Kidney capillary endothelial cell (primary cell): ENCODE results near the gene CDH22.

Experiments used
- DNase-seq: peaks from one replicate; pipeline ENCODE4 v3.0.0-alpha.2; 2018; ENCODE audit warnings: low spot score

CDH22 gene

DNA sequence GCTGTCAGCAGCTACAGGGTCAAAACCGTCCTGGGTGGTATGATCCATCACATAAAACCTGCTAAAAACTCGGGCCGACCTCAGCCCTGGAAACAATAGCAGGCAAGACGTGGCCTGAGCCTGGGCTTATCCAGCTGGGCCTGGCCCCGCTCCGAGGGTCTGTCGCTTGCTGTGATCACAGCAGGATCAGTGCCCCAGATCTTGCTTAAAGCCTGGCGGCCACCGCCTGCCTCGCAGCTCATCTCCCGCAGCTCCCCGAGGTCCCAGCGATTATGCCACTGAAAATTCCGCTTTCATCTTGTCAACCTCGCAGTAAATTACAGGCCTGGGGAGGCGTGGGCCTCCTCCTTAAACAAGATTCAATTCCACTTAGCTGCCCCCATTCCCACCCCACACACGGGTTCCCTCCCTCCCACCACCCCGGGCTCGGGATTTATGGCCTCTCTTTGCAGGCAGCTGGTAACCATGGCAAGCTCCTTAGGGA, 40.1 kb downstream of the CDH22 start:
- no peak for DNase-seq

DNA sequence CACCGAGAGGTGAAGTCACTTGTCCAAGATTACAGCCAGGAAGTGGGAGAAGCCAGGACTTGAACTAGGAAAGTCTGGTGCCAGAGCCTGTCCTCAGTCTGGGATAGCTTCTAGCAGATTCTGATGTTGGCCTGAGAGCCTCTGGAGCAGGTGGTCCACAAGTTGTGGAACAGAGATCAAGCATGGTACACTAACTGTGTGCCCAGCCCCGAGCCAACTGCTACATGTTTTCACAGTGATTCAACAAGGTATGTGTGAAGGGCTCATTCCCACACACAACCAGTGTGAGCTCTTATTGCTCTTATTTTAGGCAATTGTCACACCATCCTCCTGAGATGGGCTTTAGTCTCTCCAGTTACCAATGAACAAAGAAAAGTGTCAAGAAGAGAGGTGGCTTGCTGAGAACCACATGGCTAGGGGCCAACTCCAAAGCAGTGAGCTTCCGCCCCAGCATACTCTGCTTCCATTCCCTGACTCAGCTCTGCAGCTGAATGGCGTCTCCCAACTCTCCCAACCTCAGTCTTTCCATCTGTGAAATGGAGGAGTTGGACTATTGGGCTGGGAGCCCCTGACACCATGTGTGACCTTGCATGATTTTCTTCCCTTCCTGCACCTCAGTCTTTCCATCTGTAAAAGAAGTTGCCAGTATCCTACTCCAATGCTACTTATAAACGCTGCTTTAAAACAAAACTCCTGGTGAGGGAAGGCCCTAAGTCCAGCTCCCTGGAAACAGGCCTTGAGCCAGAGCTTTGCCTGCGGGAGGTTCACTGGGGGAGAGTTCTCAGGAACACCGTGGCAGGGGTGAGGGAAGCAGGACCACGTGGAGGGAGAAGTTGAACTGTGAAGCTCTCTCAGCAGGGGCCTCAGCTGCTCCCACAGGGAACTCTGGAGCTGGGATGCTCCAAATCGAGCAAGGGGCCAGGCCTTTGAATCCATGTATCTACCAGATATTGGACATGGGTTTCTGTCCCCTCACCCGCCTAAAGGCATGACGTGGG, 40.9 kb downstream of the CDH22 start:
- DNase-seq: no peak

DNA sequence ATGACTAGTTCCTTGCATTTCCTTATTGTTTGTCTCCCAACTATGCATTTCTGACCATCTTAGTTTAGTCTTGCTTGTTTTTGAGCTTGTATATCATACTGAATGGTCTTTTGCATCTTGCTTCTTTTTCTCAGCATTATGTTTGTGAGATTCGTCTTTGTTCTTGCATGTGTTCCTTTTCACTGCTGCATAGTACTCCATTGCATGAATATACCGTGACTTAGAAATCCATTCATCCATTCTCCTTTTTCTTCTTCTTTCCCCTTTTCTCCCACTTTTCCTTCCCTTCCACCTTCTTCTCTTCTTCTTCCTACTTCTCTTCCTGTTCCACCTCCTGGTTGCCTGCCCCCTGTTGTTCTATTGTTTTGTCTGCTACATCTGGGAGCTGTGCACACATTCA, 42.8 kb downstream of the CDH22 start:
- no peak for DNase-seq

GRCh38 chr20:46264391-46265266, 43.7 kb downstream of the CDH22 start:
- DNase-seq: no peak

DNA sequence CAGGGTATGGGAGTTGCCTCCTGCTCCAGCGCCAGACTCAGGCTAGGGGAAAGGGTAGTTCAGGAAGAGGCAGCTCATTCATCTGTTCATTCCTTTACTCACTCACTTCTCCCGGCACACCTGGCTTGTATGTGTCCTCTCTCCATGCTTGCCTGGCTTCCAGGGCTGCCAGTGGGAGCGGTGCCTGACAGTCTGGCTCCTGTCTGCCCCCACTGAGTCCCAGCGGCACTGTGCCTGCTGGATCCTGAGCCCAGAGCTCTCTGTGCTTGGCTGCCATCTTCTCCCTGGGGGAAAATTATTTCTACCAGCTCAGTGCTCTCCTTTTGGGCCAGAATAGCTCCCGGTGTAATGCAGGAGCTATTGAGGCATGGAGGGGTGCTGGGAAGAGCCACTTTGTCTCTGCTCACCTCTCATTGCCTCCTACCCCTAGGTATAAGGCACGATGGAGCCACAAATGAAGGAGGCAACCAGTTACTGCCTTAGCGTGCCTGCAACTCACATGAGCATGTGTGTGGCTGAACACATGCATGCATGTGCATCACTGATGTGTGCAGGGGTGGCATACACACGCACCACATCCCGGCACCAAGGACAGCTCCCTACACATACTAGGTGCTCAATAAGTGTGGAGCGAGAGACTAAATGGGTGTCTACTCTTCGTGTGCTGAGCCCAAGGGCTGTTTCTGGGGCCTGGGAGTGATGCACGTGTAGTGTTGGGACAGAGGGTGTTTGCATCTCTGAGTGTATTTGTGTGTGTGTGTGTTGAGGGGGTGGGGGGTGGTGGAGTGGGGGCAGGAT, 46.6 kb downstream of the CDH22 start:
- DNase-seq: no peak

DNA sequence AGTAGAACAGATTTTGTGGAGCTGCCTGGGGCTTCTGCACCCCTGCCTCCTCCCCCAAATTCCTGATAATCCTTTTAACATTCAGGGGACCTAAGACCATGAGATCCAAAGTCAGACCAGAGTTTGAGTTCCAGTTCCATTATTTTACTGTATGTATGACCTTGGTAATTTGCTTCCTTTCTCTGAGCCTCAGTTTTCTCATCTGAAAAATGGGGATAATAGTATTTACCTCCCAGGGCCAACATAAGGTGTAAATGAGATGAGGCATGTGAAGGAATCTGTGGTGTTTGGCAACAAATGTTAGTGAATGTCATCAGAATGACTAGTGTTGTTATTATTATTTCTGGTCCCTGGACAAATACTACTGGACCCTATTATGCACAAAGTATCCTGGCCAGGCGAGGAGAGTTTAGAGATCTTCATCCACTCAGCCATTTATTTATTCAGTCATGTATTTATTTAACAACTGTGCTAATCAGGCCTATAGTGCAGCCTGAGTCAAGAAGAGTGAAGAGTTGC, 47.3 kb downstream of the CDH22 start:
- no peak for DNase-seq

DNA sequence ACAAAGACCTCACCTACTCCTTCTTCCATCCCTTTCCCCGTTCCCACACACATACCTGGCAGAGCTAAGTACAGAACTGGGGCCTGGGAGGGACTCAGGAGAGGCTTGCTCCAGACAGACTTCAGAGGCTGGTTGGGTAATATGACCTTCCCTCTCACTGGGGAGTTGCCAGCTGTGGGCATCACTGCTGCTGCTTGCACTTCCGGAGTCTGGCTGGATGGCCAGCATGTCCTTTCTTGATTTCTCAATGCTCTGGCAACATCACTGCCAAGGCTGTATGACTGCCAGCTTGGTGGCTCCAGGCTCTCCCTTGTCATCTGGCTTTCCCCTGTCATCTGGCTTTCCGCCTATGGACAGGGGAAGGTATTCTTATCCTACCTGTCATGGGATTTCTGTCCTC, 47.8 kb downstream of the CDH22 start:
- no peak for DNase-seq

DNA sequence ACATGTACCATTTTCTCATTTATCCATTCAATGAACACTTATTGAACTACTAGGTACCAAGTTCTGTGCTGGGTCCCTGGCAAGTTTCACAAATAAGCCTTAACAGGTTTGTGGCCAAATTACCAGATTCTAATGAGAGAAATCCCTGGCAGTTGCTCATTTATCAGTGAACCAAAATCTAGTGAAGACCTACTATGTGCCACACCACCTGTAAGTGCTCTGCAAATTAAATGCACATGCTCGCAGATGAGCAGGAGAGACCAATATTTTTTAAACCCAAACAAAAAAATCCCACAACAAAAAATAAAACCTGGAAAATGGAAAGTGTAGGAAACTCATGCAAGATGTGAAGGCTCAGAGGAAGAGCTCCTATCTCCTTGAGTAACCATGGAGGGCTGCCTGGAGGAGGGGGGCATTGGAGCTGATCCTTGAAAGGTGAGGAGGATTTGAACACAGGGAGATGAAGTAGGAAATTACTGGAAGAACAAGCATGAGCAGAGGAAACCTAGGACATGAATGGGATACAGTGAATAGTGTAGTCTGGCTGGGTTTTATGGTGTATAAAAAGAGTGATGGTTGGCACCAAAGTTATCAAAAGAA, 48.9 kb downstream of the CDH22 start:
- no peak for DNase-seq

GRCh38 chr20:46257887-46258286, 50.4 kb downstream of the CDH22 start:
- no peak for DNase-seq

DNA sequence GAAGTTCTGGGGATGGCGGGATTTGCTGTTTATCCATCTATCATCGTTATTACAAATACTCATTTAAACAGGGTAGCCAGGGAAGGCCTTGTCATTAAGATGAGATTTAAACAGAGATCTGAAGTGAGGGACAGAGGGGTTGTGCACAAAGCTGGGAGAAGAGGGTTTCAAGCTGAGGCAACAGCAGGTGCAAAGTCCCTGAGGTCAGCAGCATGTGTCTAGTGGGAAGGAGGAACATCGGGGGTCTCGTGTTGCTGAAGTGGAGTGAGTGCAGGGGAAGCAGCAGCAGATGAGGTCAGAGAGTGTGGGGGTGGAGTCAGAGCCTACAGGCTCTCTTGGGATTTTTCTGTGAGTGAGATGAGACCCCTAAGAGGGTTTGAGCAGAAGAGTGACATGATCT, 52.0 kb downstream of the CDH22 start:
- no peak for DNase-seq

DNA sequence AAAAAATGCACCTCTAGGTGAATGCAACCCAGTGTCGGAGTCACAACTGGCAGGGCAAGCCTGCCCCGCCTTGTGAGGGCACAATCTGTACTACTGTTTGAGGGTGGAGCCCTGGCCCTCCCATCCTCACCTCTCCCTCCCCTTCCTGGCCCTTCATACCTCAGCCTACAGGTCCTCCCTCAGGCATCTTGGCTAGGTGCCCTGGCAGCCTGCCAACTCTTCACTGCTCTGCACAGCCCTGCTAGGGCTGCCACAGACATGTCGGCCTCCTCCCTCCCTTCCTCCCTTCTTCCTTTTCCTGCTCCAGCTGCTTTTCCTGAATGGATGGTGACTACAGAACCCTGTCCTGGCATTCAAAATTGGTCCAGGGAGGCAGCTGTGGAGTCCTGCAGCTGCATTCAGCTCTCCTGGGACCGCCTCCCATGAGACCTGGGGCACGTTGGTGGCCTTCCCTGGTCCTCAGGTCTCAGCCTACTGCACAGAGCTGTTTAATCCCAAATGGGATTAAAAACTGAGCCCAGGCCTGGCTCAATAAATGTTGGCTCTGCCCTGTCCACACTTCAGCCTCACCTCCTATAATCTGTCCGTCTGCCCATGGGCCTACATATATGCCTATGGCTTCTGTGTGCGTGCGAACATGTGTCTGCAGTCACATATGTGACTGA, 52.7 kb downstream of the CDH22 start:
- no peak for DNase-seq

DNA sequence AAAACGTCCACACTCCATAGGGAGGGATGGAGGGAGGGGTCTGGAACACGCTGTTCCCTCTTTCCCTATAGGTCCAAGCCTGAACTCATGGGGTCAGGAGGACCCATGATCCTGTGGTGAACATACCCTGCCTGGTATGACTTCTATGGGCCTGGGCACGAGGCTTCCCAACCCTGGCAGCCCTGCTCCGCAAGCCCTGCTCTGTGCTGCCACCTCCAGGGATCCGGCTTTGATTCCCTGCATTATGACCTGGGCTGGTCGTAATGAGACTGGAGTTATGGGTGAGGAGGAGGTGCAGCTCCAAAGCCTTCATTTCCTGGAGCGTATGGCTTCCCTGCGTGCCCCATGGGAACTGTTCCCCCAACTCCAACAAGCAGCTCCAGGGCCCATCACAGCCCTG, 54.9 kb downstream of the CDH22 start:
- DNase-seq: no peak

GRCh38 chr20:46252352-46253091, 55.8 kb downstream of the CDH22 start:
- DNase-seq: no peak

DNA sequence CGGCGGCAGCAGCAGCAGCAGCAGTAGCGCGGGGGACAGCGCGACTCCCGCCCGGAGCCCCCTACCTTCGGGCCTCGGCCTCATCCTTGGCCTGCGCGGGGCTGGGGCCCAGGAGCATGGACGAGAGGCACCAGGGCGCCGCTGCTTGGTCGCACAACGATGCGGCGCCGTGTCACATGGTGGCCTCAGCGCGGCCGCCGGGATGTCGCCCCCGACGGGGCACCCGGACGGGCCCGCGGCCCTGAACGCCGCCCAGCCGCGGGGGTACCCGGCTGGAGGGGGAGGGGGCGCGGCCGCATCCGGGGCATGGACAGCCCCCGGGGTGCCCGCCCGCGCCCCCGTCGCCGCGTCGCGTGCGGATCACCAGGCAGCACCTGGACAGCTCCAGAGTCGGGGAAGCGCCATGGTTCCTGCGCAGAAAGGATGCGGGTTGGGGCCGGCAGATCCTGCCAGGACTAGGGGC, 57.1 kb downstream of the CDH22 start:
- no peak for DNase-seq

DNA sequence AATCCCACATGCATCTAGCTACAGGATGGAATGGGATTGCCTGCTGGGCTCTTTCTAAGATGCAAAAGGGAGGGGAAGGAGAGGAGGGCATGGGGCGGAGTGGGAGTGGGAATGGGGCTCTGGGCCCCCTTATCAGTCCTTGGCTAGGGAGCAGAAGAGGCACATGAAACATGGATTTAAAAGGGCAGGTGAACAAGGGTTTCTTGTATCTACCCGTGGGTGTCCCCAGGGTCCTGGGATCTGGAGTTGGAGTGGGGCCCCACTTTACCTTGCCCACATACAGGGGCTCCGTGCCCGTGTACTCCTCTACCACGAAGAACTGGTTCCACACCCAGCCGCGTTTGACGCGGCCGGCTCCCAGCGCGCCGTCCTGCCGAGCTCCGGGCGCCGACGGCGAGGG, 57.5 kb downstream of the CDH22 start:
- DNase-seq: no peak

DNA sequence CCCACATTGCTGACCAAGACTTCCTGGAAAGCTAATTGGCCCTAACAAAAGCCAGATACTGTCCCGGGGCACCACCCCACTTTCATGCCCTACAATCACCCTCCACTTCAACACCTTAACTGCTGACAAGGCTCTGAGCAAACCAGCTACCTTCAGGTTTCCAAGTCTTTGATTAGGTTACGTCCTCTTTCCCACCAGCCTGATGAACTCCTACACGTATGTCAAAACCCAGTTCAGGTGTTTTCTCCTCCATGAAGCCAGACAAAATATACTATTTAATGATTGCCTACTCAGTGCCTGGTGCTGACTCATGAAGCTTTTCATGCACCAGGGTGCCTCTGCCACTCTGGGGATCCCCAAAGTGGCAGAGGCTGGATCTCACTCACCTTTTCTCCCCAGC, 58.6 kb downstream of the CDH22 start:
- no peak for DNase-seq

DNA sequence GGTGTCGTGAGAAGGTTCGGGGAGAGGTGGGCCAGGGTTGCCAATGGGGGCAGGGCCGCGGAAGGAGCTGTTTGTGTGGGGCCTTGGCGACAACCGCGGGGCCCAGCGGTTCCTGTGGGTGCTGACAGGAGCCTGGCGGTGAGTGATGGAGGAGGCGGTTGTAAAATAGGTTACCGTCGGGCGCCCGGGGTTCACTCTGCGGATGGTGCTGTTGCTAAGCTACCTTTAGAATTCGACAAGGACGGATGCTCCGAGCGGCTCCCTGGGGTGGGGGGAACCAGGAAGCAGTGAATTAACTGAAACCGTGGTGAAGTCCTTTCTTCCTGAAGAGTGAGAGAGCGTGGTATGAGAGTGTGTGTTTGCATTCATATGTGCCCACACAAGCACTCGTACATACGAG, 61.7 kb downstream of the CDH22 start:
- DNase-seq: no peak

- no peak for DNase-seq
These were observed 64.3 kb downstream of the CDH22 start for GRCh38 chr20:46243707-46244628.

DNA sequence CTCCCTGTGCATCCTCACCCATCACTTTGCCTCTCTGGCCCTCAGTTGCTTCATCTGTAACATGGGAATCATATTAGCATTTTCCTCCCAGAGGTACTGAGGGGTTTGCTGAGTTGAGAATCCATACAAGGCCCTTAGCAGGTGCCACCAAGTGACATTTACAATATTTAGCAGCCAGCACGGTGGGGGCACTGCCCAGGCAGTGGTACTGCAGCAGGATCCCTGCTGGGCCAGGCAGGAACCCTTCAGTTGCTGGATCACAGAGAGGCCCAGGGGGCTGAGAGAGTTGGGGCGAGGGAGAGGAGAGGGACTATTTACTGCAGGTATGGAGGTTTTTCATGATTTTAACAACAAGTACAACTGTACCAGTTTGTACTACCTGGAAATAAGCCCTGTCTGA, 65.9 kb downstream of the CDH22 start:
- DNase-seq: no peak
